Stimulated activated naive B cell treated with anti-CD40 and anti-IgM and Interleukin-4, amounts not matched to agents 10 μg/mL and 1 μg/mL and 100 μg/mL, for 72 hours (primary cell): ENCODE results near the gene MLC1.
"Not testable (repeated sequence)": the region's sequence is repeated elsewhere in the genome, so short reads cannot be mapped to it uniquely, and the experiment has no call there.

Source experiments
- ATAC-seq, 2 donors: fragments of 150-1000 bp; cut with Tn5 transposase; replicated peaks; 2 replicates each; pipeline ENCODE4 v1.10.0; 2021; ENCODE audit warnings: moderate library complexity in 1 of 2
- DNase-seq: peaks from one replicate; pipeline ENCODE4 v3.0.0; 2021
- H3K27ac Mint-ChIP-seq: one replicate; pipeline ENCODE4 v1.8.0; 2022; ENCODE audit warnings: mild to moderate bottlenecking, mixed read lengths
- H3K27me3 Mint-ChIP-seq, 2 donors: one replicate each; pipeline ENCODE4 v1.8.0; 2022; ENCODE audit warnings: mixed read lengths in 2 of 2
- H3K36me3 Mint-ChIP-seq, 2 donors: one replicate each; pipeline ENCODE4 v1.8.0; 2022; ENCODE audit warnings: mixed read lengths in 2 of 2, mild to moderate bottlenecking in 1 of 2
- H3K4me1 Mint-ChIP-seq, 2 donors: one replicate each; pipeline ENCODE4 v1.8.0; 2022; ENCODE audit warnings: mixed read lengths in 2 of 2, mild to moderate bottlenecking in 1 of 2
- H3K4me3 Mint-ChIP-seq, 2 donors: one replicate each; pipeline ENCODE4 v1.8.0; 2022; ENCODE audit warnings: mild to moderate bottlenecking in 2 of 2, mixed read lengths in 2 of 2, moderate library complexity in 1 of 2
- H3K9me3 Mint-ChIP-seq, 2 donors: one replicate each; pipeline ENCODE4 v1.8.0; 2022; ENCODE audit warnings: mixed read lengths in 2 of 2, mild to moderate bottlenecking in 1 of 2

Gene MLC1

DNA sequence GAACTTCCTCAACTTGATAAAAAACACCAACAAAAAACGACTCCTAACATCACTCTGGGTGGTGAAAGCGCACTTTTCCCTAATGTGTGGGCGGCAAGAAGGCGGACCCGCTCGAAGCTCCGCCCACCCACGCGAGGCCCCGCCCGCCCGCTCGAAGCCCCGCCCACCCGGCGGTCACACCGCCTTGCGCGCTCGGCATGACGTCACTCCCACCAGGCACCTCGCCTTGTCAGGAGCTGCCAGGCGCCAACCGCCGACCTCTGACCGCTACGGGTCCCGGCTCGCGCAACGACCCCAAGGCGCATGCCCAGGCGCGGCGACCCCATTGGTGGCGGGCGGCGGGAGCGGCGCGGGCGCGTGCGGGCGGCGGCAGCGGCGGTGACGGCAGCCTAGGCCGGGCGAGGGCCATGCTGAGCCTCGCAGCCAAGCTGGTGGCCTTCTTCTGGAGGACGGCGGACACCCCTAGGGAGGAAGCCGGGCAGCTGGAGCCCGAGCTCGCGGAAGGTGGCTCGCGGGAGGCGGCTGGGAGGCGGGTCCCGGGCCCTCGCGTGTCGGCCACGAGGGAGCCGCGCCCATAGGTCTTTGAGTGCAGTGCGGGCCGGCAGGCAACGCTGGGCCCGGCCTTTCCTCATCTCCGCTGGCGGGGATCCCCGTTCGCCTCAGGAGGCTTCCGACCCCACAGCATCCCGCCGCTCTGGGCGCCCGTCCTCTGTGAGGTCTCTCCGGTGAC lies 4.6 kb upstream of the MLC1 start, which contains the start of gene MOV10L1:
MOV10L1 (plus strand) TSS at position 325 of the 730 bp plus-strand sequence; CDS start at position 408, 83 bp downstream.
- Mint-ChIP-seq H3K4me3 (no peak within 1 kb of the TSS), H3K9me3 (peaks cover 7 to 17% of the 10 kb centered on the region in 2 donors)
- no peak for ATAC-seq

DNA sequence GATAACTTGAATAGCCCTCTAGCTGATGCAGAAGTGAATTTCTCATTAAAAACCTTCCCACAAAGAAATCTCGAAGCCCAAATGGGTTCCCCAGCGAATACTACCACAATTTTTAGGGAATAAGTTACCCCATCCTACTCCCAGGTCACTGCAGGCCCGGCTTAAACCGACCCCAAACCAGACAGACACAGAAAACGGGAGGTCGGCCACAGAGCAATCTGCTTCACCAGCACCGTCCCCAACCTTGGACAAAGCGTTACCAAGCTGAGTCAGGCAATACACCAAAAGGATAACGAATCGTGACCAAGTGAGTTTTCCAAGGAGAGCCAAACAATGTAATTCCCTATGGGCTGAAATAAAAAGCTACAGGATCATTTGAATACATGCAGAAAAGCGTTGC lies 4.0 kb upstream of the MLC1 start:
- Mint-ChIP-seq H3K9me3 (peaks cover 7 to 17% of the 10 kb centered on the region in 2 donors), H3K4me1 (no peaks in the 10 kb centered on the region), H3K36me3 (peaks cover 7 to 18% of the 10 kb centered on the region in 2 donors), H3K4me3 (no peak overlapping the region), H3K27me3 (peaks cover 6 to 25% of the 10 kb centered on the region in 2 donors), H3K27ac (no peak overlapping the region)
- DNase-seq: no peak
- ATAC-seq: no peak

More for the DNA sequence above, 4.6 kb upstream of the MLC1 start, which contains the start of gene MOV10L1:
- H3K36me3 Mint-ChIP-seq: peaks cover 7 to 18% of the 10 kb centered on the region in 2 donors
- DNase-seq: no peak
- H3K4me1 Mint-ChIP-seq: no peaks in the 10 kb centered on the region
- H3K27me3 Mint-ChIP-seq: peaks cover 5 to 25% of the 10 kb centered on the region in 2 donors
- H3K27ac Mint-ChIP-seq: no peak within 1 kb of the TSS

DNA sequence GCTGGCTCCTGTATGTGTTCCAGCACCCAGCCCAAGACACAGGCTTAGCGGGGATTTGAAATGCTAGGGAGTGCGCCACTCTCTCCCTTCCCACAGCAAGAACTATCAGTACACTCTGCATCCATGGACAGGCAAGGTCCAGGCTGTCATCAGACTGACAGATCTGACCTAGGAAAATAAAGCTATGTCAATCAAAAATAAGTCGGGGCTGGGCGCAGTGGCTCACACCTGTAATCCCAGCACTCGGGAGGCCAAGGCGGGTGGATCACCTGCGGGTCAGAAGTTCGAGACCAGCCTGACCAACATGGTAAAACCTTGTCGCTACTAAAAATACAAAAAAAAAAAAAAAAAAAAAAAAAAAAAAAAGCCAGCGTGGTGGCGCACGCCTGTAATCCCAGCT lies 2.9 kb upstream of the MLC1 start:
- peaks cover 7 to 17% of the 10 kb centered on the region in 2 donors for H3K9me3 Mint-ChIP-seq
- DNase-seq (no peak), ATAC-seq (no peak)
- no peak overlapping the region for H3K4me3 Mint-ChIP-seq
- H3K4me1 Mint-ChIP-seq: no peaks in the 10 kb centered on the region
- peaks cover 7 to 18% of the 10 kb centered on the region in 2 donors for H3K36me3 Mint-ChIP-seq
- H3K27ac Mint-ChIP-seq: no peak overlapping the region
- H3K27me3 Mint-ChIP-seq: peaks cover 17 to 28% of the 10 kb centered on the region in 2 donors

DNA sequence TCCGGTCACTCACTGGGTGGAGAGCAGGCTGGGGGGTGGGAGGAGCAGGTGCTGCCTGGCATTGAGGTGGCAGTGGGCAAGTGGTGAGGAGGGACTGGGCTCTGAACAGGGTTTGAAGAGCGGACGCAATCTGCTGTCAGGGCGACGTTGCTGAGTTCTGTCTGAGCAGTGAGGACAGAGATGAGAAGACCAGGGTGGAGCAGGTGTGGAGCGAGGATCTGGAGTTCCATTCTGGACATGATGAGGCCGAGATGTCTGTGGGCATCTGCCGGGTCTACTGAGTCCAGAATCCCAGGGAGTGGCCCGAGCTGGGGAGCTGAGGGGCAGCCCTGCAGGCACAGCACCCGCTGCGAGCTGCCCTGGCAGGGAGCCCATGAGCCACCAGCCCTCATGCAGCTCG lies 2.4 kb upstream of the MLC1 start:
- DNase-seq (no peak), ATAC-seq (no peak)
- Mint-ChIP-seq H3K27me3 (peaks cover 22 to 33% of the 10 kb centered on the region in 2 donors), H3K4me3 (no peak overlapping the region), H3K27ac (peak overlapping the region; percentile 26), H3K4me1 (no peaks in the 10 kb centered on the region), H3K9me3 (peaks cover 7 to 17% of the 10 kb centered on the region in 2 donors), H3K36me3 (peaks cover 7 to 18% of the 10 kb centered on the region in 2 donors)

DNA sequence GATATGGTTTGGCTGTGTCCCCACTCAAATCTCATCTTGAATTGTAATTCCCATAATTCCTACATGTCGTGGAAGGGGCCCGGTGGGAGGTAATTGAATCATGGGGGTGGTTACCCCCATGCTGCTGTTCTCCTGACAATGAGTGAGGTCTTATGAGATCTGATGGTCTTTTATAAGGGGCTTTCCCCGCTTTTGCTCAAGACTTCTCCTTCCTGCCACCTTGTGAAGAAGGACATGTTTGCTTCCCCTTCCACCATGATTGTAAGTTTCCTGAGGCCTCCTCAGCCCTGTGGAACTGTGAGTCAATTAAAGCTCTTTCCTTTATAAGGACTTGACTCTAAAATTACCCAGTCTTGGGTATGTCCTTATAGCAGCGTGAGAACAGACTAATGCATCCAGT lies 1.7 kb upstream of the MLC1 start:
- not testable (repeated sequence) for DNase-seq, H3K4me1 Mint-ChIP-seq, H3K4me3 Mint-ChIP-seq, ATAC-seq, H3K27ac Mint-ChIP-seq
- peaks cover 7 to 18% of the 10 kb centered on the region in 2 donors for H3K36me3 Mint-ChIP-seq
- H3K9me3 Mint-ChIP-seq: peaks cover 7 to 17% of the 10 kb centered on the region in 2 donors
- peaks cover 27 to 37% of the 10 kb centered on the region in 2 donors for H3K27me3 Mint-ChIP-seq

DNA sequence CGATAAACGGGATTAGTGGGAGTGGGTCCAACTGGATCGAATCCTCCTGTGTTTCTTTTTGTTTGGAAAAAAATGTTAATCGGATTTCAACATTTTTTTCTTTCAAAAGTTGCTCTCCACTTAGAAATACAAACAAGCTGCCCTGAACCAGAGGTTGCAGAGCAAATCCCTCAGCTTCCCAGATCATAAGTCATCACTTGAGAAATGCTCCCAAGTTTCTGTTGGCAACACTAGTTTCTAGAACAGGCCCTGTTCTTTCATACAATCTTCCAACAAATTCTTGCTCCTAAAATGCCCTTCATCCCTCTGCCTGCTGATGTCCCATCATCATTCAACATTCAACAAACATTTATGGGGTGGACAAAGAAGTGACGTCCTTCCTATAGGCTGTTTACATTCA lies 1.3 kb upstream of the MLC1 start:
- peaks cover 32 to 42% of the 10 kb centered on the region in 2 donors for H3K27me3 Mint-ChIP-seq
- H3K4me3 Mint-ChIP-seq: no peak overlapping the region
- H3K4me1 Mint-ChIP-seq: no peaks in the 10 kb centered on the region
- no peak overlapping the region for H3K27ac Mint-ChIP-seq
- peaks cover 7 to 18% of the 10 kb centered on the region in 2 donors for H3K36me3 Mint-ChIP-seq
- H3K9me3 Mint-ChIP-seq: peaks cover 7 to 17% of the 10 kb centered on the region in 2 donors
- ATAC-seq (no peak), DNase-seq (no peak)

DNA sequence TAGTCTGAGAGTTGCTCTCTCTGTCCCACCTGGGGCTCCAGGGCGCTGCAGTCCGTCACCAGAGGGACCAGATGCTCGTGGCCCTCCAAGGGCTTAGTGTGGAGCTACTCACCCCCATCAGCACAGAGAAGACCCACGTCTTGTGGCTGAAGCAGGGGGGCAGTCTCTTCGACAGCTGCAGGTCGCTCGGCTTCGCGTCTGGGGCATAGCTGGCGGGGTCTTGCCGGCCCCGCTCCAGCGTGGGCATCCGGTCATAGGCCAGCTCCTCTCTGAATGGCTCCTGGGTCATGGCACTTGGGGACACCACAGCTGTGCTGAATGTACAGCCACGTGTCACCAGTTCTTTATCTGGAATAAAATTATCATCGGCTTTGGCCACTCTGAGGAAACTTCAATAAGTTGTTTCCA lies 608 bp downstream of the MLC1 start:
- Mint-ChIP-seq H3K9me3 (peaks cover 7 to 12% of the 10 kb centered on the region in 2 donors), H3K36me3 (peaks cover 7 to 13% of the 10 kb centered on the region in 2 donors), H3K27ac (no peak overlapping the region), H3K4me1 (no peaks in the 10 kb centered on the region), H3K27me3 (peaks cover 42 to 46% of the 10 kb centered on the region in 2 donors), H3K4me3 (no peak overlapping the region)
- peak in 1 of 2 donors; percentile 28 for ATAC-seq
- DNase-seq: no peak

DNA sequence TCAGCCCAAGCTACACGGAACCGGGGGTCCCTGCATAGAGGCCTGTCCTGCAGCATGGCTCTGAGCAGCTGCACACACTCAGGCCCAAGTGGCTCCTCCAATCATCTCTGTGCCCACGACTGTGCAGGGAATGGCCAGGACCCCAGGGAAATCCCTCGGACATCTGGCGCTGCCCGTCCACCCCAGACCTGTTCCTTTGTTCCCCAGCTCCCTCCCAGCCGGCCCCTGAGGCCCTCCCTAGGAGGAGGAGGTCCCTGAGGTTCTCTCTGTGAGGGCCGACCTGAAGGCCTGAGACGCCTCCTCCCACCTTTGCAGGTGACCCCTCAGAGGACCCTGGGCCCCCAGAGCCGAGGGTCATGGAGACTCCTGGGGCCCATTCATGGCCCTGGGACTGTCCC lies 1.1 kb downstream of the MLC1 start:
- Mint-ChIP-seq H3K27me3 (peaks cover 38 to 46% of the 10 kb centered on the region in 2 donors), H3K4me1 (no peaks in the 10 kb centered on the region), H3K9me3 (peaks cover 7 to 12% of the 10 kb centered on the region in 2 donors), H3K4me3 (no peak overlapping the region), H3K36me3 (peaks cover 7 to 13% of the 10 kb centered on the region in 2 donors), H3K27ac (no peak overlapping the region)
- no peak for DNase-seq
- ATAC-seq: peak in 1 of 2 donors; percentile 5

DNA sequence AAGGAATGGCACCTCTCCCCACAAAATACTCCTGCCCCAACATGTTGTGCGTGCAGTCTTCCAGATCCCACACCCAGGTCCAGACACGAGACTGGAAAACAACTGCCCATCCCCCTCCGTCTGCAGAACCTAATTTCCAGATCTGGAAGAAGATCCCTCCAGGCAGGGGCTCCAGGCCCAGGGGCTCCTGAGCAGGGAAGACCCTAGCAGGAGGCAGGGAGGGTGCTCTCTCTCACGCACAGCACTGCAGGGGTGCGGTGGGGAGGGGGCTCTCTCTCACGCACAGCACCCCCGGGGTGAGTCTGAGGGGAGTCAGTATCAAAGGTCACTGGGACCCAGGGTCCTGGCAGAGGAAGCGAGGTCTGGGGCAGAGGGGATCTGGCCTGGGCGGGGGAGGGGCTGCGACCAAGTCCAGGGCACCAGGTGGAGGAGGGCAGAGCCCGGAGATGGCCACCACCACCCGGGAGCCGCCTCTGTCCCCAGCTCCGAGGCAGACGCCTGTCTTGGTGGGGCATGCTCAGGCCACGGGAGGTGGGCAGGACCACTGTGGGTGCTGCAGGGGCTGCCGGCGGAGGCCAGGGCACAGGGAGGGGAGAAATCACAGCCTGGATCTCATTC lies 1.7 kb downstream of the MLC1 start:
- Mint-ChIP-seq H3K4me1 (no peaks in the 10 kb centered on the region), H3K27ac (no peak overlapping the region), H3K9me3 (peaks cover 7 to 12% of the 10 kb centered on the region in 2 donors), H3K36me3 (peaks cover 7 to 13% of the 10 kb centered on the region in 2 donors), H3K4me3 (no peak overlapping the region), H3K27me3 (peaks cover 38 to 46% of the 10 kb centered on the region in 2 donors)
- DNase-seq: no peak
- no peak for ATAC-seq

DNA sequence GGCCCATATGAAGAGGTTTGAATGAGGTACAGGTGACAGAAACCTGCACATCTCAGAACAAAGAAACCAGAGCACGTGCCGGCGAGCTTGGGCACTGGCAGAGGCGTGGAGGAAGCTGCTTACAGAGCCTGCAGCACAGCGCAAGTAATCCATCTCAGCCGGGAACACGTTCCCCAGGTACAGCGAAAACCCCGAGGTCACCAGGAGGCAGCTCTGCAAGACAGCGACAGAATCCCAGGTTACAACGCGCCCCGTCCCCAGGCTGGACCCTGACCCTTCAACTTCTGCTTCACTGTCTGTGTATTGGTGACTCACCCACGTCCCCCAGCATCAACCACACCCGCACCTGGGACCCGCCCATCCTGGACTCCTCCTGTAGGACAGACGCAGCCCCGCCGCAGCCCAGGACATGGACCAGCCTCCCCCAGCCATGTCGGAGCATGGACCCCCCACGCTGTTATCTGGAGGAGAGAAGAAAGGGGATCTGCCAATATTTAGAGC lies 2.2 kb downstream of the MLC1 start:
- no peak for DNase-seq
- peaks cover 7 to 12% of the 10 kb centered on the region in 2 donors for H3K9me3 Mint-ChIP-seq

DNA sequence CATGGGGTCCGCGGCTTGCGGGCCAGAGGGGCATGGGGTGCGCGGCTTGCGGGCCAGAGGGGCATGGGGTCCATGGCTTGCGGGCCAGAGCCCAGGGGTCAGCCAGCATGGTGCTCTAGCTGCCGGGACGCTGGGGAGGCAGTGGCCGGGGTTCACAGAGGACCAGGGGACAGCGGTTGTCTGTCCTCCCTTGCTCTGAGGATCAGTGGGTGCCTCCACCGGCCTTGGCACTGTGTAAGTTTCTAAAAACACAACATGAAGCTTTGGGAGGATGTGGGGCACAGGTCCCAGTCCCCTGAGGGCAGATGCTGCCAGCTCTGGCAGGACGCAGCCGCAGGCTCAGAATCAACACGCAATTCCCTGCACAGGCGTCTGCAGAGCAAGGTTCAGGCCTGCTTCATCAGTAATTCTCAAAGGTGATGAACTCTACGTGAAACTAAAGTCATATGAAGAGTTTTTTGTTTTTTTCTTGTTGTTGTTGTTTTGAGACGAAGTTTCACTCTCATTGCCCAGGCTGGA lies 3.0 kb downstream of the MLC1 start:
- Mint-ChIP-seq H3K36me3 (peaks cover 3 to 8% of the 10 kb centered on the region in 2 donors), H3K4me1 (no peaks in the 10 kb centered on the region), H3K4me3 (no peak overlapping the region), H3K27me3 (peaks cover 38 to 41% of the 10 kb centered on the region in 2 donors), H3K27ac (no peak overlapping the region), H3K9me3 (peaks cover 3 to 7% of the 10 kb centered on the region in 2 donors)
- ATAC-seq (no peak), DNase-seq (no peak)

More for the DNA sequence above, 2.2 kb downstream of the MLC1 start:
- no peak for ATAC-seq
- no peak overlapping the region for H3K4me3 Mint-ChIP-seq
- peaks cover 38 to 46% of the 10 kb centered on the region in 2 donors for H3K27me3 Mint-ChIP-seq
- H3K4me1 Mint-ChIP-seq: no peaks in the 10 kb centered on the region
- H3K27ac Mint-ChIP-seq: no peak overlapping the region
- peaks cover 7 to 13% of the 10 kb centered on the region in 2 donors for H3K36me3 Mint-ChIP-seq

DNA sequence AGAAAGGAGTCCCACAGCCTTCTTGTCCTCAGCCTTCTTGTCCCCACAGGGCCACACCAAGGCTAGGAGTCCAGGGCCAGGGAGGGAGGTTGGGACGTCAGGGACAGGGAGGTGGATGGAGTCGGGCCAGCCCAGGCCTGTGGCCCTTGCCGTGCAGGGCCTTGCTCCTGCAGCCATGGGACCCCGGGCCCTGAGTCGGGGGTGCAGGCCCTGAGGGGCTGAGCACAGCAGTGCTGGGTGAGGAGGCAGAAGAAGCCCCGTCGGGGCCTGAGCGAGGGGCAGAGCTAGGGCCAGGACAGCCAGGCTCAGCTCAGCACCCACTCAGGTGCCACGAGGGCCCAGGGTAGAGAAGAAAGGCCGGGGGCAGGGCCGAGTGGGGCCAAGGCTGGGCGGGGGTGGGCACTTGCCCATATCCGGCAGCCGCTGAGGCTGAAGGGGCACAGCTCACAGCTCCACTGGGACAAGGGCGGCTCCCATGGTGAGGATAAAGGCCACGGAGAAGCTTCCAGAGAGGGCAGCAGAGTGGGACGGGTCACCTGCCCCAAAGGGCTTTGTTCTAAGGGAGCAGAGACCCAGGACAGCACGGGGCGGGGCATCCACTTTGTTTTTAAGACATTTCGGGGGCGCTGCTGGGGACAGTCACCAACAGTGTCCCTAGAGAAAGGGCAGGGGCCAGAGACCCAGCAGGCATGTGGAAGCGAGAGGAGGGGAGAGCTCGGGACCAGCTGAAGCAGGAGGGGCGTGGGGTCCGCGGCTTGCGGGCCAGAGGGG lies 3.6 kb downstream of the MLC1 start:
- Mint-ChIP-seq H3K27me3 (peaks cover 35 to 38% of the 10 kb centered on the region in 2 donors), H3K4me1 (no peaks in the 10 kb centered on the region), H3K27ac (no peak overlapping the region), H3K9me3 (peaks cover 0 to under 1% of the 10 kb centered on the region in 2 donors), H3K4me3 (no peak overlapping the region), H3K36me3 (peaks cover 0 to 2% of the 10 kb centered on the region in 2 donors)
- DNase-seq: no peak
- no peak for ATAC-seq

DNA sequence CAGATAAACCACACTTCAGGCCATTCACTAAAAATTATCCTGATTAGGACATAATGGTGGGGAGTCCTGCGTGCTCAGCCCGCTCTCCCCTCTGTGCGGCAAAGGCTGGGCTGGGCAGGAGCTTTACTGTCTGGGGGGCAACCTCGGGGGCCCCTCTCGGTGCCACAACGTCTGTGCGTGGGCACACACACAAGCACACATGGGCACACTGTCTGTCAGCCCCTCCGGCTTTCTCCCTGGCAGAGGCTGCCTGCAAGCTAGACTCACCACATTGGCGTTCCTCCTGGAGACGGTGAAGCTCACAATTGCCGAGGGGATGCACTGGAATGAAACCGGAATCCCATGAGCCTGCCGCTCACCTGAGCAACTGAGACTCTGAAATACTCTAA lies 5.2 kb downstream of the MLC1 start:
- H3K27me3 Mint-ChIP-seq: peaks cover 28 to 38% of the 10 kb centered on the region in 2 donors
- ATAC-seq: no peak
- no peaks in the 10 kb centered on the region for H3K9me3 Mint-ChIP-seq
- no peaks in the 10 kb centered on the region for H3K36me3 Mint-ChIP-seq
- no peak overlapping the region for H3K4me3 Mint-ChIP-seq
- no peak overlapping the region for H3K27ac Mint-ChIP-seq
- DNase-seq: no peak
- peaks cover 4 to 7% of the 10 kb centered on the region in 2 donors for H3K4me1 Mint-ChIP-seq

DNA sequence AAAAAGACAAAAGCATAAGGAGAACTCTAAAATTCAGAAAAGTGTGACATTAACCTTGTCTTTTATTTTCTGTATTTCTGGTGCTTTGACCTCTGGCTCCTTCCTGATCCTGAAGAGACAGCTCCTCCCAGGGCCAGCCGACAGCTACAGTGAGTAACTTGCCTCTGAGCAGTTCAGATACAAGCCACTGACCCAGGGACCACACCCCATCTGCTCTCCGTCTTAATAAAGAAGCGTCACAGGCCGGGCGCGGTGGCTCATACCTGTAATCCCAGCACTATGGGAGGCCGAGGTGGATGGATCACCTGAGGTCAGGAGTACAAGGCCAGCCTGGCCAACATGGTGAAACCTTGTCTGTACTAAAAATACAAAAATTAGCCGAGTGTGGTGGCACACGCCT lies 6.5 kb downstream of the MLC1 start:
- ATAC-seq: no peak
- Mint-ChIP-seq H3K27ac (no peak overlapping the region), H3K36me3 (no peaks in the 10 kb centered on the region)

More for the DNA sequence above, 6.5 kb downstream of the MLC1 start:
- no peaks in the 10 kb centered on the region for H3K9me3 Mint-ChIP-seq
- no peak overlapping the region for H3K4me3 Mint-ChIP-seq
- H3K4me1 Mint-ChIP-seq: peaks cover 4 to 7% of the 10 kb centered on the region in 2 donors
- peaks cover 27 to 32% of the 10 kb centered on the region in 2 donors for H3K27me3 Mint-ChIP-seq
- DNase-seq: no peak
